ENCODE results near the gene CDT1. TPM values are rescaled to one million over a fixed set of nuclear protein-coding genes. Genes with fewer than 3 reads are reported as not detected.
A peak's percentile ranks its signal among the peaks of the same experiment; 100 is the strongest.

Gene CDT1
- polyA plus RNA-seq, 1 experiment: 1.2 TPM

DNA sequence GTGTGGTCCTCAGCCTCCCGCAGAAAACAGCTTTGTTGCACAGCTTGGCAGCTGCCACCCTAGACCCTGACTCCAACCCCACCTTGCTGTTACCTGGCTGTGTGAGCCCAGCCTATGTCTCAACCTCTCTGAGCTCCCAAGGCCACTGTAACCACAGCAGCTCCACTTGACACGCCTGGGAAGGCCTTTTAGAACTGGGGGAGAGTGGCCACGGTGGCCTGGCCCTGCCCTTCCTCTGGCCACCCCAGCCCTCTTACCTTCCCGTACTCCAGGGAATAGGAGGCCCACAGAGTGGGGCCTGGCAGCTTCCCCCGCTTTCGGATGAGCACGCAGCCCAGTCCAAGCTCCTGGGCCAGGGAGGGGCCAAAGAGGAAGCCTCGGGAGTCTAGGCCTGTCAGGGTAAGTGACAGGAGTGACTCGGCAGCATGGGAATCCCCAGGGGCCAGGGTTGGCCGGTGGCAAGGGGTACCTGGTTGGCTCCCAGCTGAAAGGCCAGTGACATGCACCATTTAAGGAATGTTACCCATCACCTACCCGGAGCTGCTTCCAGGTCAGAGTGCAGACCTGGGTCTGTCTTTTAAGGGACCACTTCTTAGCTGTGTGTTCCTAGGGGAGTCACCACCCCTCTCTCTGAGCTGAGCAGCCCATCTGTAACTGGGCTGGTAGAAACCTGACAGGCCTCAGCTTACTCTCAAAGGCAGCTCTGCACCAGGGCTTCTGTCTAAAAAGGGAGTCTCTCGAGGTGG, 6.8 kb downstream of the CDT1 start:
- no peak for DNase-seq (ENCODE audit: low read depth, low spot score)
- peak overlapping the region; percentile 75 for H3K27ac ChIP-seq (ENCODE audit: low read depth, low read length)

DNA sequence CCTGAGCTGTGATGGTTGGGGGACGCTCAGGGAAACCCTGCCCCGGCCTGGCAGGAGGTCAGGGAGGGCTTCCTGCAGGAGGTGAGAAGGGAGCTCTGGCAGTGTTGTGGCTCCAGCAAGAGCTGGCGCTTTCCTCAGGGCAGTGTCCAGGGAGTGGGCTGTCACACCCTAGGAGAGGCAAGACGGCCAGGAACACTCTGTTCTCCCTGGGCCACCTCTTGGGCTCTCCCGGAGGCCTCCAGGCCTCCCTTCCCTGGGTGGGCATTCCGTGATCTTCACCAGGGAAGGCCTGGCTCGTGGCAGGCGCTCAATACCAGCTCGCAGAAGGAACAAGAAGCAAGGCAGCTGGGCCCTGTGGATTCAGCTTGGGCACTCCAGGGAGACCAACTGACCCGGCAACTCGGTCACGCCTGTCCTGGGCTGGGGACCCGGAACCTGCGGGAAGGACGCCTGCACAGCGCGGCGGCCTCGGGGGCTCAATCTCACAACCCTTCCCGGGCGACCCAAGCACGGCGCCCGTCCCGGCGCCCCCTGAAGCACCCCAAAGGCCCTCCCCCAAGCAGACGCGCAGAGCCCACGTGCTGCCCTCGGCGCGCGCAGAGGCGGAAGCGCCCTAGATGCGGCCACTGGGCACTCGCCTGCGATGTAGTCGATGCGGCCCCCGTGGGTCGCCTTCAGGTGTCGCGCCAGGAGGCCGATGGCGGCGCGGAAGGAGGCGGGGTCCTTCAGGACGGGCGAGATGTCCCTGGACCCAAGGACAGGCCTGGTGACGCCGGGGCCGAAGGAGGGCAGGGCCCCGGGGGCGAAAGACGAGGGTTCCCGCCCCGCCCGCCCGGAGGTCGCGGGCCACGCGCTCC, 7.6 kb downstream of the CDT1 start:
- CTCF ChIA-PET: interaction anchor here (1.2 to 2.3 kb wide), 4 partner anchors 47 to 356 kb away, joined by 4 to 9 read pairs (median 5); no protein-coding TSS in a partner anchor
- no peaks in the 10 kb centered on the region for H3K27me3 ChIP-seq (ENCODE audit: control insufficient read depth, insufficient read depth, low read length)
- TF ChIP-seq, protein P1, sequence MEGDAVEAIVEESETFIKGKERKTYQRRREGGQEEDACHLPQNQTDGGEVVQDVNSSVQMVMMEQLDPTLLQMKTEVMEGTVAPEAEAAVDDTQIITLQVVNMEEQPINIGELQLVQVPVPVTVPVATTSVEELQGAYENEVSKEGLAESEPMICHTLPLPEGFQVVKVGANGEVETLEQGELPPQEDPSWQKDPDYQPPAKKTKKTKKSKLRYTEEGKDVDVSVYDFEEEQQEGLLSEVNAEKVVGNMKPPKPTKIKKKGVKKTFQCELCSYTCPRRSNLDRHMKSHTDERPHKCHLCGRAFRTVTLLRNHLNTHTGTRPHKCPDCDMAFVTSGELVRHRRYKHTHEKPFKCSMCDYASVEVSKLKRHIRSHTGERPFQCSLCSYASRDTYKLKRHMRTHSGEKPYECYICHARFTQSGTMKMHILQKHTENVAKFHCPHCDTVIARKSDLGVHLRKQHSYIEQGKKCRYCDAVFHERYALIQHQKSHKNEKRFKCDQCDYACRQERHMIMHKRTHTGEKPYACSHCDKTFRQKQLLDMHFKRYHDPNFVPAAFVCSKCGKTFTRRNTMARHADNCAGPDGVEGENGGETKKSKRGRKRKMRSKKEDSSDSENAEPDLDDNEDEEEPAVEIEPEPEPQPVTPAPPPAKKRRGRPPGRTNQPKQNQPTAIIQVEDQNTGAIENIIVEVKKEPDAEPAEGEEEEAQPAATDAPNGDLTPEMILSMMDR (IDR thresholded peaks at IDR 0.05; ENCODE audit: low read depth, low read length): no peak
- POLR2A ChIA-PET: interaction anchor here (0.7 to 1.8 kb wide), 8 partner anchors 7 to 406 kb away, joined by 3 to 6 read pairs (median 4); partner anchors contain the start of genes PIEZO1, ZC3H18 and ZNF778
- peak overlapping the region; percentile 75 for H3K27ac ChIP-seq (ENCODE audit: low read depth, low read length)
- DNase-seq (ENCODE audit: low read depth, low spot score): peak; percentile 39
- H3K9me3 ChIP-seq (ENCODE audit: control insufficient read depth, insufficient read depth, low read length): no peaks in the 10 kb centered on the region; the same call in 1 of the 2 replicates
- peak overlapping the region; percentile 84 for H3K4me3 ChIP-seq (ENCODE audit: low read depth, low read length)

More for the DNA sequence above, 6.8 kb downstream of the CDT1 start:
- POLR2A ChIA-PET: interaction anchor here (0.9 to 1.0 kb wide), 3 partner anchors 8 to 407 kb away, joined by 3 to 5 read pairs (median 3); partner anchors contain the start of gene ZNF778
- Histone ChIP-seq H3K9me3 (ENCODE audit: control insufficient read depth, insufficient read depth, low read length) (no peaks in the 10 kb centered on the region; the same call in 1 of the 2 replicates), H3K4me3 (ENCODE audit: low read depth, low read length) (peak overlapping the region; percentile 84), H3K27me3 (ENCODE audit: control insufficient read depth, insufficient read depth, low read length) (no peaks in the 10 kb centered on the region)
- CTCF ChIA-PET: interaction anchor here (1.0 to 2.3 kb wide), 3 partner anchors 26 to 73 kb away, joined by 3 to 9 read pairs (median 4); partner anchors contain the start of gene PIEZO1
- TF ChIP-seq, protein P1 (IDR thresholded peaks at IDR 0.05; ENCODE audit: low read depth, low read length): no peak

DNA sequence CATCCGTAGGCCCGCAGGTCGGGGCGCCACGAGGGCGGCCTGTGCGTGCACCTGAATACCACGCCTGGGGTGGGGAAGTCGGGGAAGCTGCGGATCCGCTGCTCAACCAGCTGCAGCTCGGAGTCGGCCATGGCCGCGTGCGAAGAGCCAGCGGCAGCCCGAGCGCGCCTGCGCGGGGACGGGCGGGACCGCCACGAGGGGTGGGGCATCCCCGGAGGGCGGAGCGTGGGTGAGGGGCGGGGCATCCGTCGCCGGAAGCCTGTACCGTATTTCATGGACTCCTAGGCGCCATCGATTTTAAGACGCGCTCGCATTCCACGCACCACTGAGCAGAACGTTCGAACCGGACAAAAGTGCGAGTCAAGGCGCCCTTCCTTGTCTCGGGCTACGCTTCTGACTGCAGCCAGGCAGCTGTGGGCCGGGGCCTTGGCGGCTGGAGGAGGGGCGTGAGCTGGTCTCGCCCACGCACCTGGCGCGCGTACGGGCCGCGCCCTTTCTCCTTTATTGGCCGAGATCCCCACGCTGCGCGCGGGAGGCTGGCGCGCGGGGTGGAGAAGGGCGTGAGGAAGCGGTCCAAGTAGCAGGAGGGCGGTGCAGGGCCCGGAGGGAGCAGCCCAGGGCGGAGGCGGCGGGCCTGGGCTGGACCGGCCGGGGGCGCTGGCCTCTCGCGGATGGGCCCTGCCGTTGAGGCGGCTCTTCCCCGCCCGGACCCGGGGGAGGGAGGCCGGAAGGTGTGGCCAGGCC, 8.4 kb downstream of the CDT1 start, which contains the start of gene APRT:
APRT (minus strand) TSS at position 160 of the 744 bp plus-strand sequence; CDS start at position 131, 29 bp downstream.
- TF ChIP-seq, protein P1 (IDR thresholded peaks at IDR 0.05; ENCODE audit: low read depth, low read length): peak; percentile 30; the same call in 1 of the 2 replicates
- Histone ChIP-seq H3K27ac (ENCODE audit: low read depth, low read length) (peak within 1 kb of the TSS; percentile 87), H3K4me3 (ENCODE audit: low read depth, low read length) (peak within 1 kb of the TSS; percentile 84), H3K27me3 (ENCODE audit: control insufficient read depth, insufficient read depth, low read length) (no peaks in the 10 kb centered on the region), H3K9me3 (ENCODE audit: control insufficient read depth, insufficient read depth, low read length) (no peaks in the 10 kb centered on the region; the same call in 1 of the 2 replicates)
- CTCF ChIA-PET: interaction anchor here (1.1 to 2.3 kb wide), 5 partner anchors 45 to 355 kb away, joined by 3 to 9 read pairs (median 4); partner anchors contain the start of gene TRAPPC2L
- DNase-seq (ENCODE audit: low read depth, low spot score): peak; percentile 90
- POLR2A ChIA-PET: interaction anchor here (0.7 to 1.8 kb wide), 8 partner anchors 9 to 242 kb away, joined by 3 to 6 read pairs (median 4); partner anchors contain the start of genes GALNS, PIEZO1, TRAPPC2L and ZC3H18

DNA sequence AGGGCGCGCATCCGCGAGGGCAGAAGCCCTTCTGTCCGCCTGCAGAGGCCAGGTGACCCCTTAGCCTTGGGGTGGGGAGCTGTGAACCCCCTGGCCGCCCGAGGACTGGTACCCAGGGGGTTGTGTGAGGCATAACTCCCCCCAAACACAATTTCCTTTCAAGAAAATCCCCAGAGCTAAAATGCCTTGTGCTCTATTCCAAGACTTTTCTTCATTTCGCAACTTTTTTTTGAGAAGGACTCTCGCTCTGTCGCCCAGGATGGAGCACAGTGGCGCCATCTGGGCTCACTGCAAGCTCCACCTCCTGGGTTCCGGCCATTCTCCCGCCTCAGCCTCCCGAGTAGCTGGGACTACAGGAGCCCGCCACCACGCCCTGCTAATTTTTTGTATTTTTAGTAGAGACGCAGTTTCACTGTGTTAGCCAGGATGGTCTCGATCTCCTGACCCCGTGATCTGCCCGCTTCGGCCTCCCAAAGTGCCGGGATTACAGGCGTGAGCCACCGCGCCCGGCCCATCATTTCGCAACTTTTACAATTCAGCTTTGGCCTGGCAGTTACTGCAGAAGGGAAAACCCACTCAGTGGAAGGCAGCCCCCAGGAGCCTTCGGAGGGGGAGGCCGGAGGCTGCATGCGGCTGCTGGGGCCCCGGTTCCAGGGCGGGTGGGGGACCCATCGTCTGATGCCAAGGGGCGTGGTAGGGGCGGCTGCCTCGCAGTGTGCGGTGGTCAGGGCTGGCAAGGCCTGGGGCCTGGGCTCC, 9.1 kb downstream of the CDT1 start:
- Histone ChIP-seq H3K27me3 (ENCODE audit: control insufficient read depth, insufficient read depth, low read length) (no peaks in the 10 kb centered on the region), H3K9me3 (ENCODE audit: control insufficient read depth, insufficient read depth, low read length) (no peaks in the 10 kb centered on the region; the same call in 1 of the 2 replicates), H3K4me3 (ENCODE audit: low read depth, low read length) (peak overlapping the region; percentile 62), H3K27ac (ENCODE audit: low read depth, low read length) (peak overlapping the region; percentile 87)
- TF ChIP-seq, protein P1 (IDR thresholded peaks at IDR 0.05; ENCODE audit: low read depth, low read length): no peak
- ChIA-PET POLR2A (interaction anchor here (0.7 to 1.8 kb wide), 7 partner anchors 24 to 45 kb away, joined by 3 to 5 read pairs (median 4); partner anchors contain the start of genes GALNS, PIEZO1 and TRAPPC2L), CTCF (interaction anchor here (0.6 to 2.3 kb wide), 6 partner anchors 45 to 354 kb away, joined by 3 to 9 read pairs (median 4); partner anchors contain the start of gene TRAPPC2L)
- no peak for DNase-seq (ENCODE audit: low read depth, low spot score)

Measured in AG04450 (cell line).